CD4-positive, alpha-beta T cell (primary cell): ENCODE measurements around the gene PPARG. TPM values are rescaled to one million over a fixed set of nuclear protein-coding genes. Genes with fewer than 3 reads are reported as not detected.

Source experiments
- ATAC-seq: fragments of 200-7000 bp; cut with Tn5 transposase; one replicate; pipeline ENCODE4 v1.10.0; 2022; ENCODE audit warnings: mild to moderate bottlenecking; ENCODE audit not compliant: poor library complexity
- CTCF ChIA-PET: fragments of 350-600 bp; sonication (Branson Sonifier 250); formaldehyde crosslinking; loops from one replicate; lab custom pipeline; 2021; ENCODE audit warnings: antibody characterized with exemption, inconsistent platforms; lab: Charles Lee
- POLR2A ChIA-PET: fragments of 350-600 bp; sonication (Branson Sonifier 250); formaldehyde crosslinking; loops from one replicate; lab custom pipeline; 2021; ENCODE audit warnings: antibody characterized with exemption, inconsistent platforms; lab: Charles Lee
- DNase-seq, 14 experiments: peaks; one replicate each; pipeline ENCODE4 v3.0.0-alpha.2; 2013 to 2020; ENCODE audit warnings: mixed read lengths in 2 of 14
- H3K27ac ChIP-seq, 2 donors: one replicate each; pipeline versions ENCODE4 v1.5.1 to v1.7.0; 2013; ENCODE audit warnings: low read length in 2 of 2, low read depth in 1 of 2, mild to moderate bottlenecking in 1 of 2
- H3K27me3 ChIP-seq, 2 experiments: 1 replicate in 1 of 2; 2 replicates in 1 of 2; pipeline versions ENCODE4 v1.6.1 to v1.7.0; 2013; ENCODE audit warnings: low read length in 2 of 2, control low read depth in 1 of 2, mild to moderate bottlenecking in 1 of 2, moderate library complexity in 1 of 2; ENCODE audit not compliant: insufficient read depth in 2 of 2, control insufficient read depth in 1 of 2
- H3K36me3 ChIP-seq: one replicate; pipeline ENCODE4 v1.6.1; 2013; ENCODE audit warnings: low read length, control low read depth; ENCODE audit not compliant: insufficient read depth
- H3K4me1 ChIP-seq: one replicate; pipeline ENCODE4 v1.6.1; 2013; ENCODE audit warnings: low read length, control low read depth; ENCODE audit not compliant: insufficient read depth
- H3K4me3 ChIP-seq: one replicate; pipeline ENCODE4 v1.5.1; 2013; ENCODE audit warnings: mild to moderate bottlenecking, low read length, moderate library complexity
- H3K9me3 ChIP-seq, 2 experiments: 1 replicate in 1 of 2; 2 replicates in 1 of 2; pipeline versions ENCODE4 v1.6.1 to v1.7.0; 2013; ENCODE audit warnings: low read length in 2 of 2, mild to moderate bottlenecking in 2 of 2, control low read depth in 1 of 2, moderate library complexity in 1 of 2; ENCODE audit not compliant: control insufficient read depth in 1 of 2, insufficient read depth in 1 of 2
- H3K27ac Mint-ChIP-seq: one replicate; pipeline ENCODE4 v1.8.0; 2020; ENCODE audit warnings: mixed read lengths
- H3K27me3 Mint-ChIP-seq: one replicate; pipeline ENCODE4 v1.8.0; 2021; ENCODE audit warnings: mixed read lengths
- H3K36me3 Mint-ChIP-seq: one replicate; pipeline ENCODE4 v1.8.0; 2021; ENCODE audit warnings: low read depth, mixed read lengths
- H3K4me1 Mint-ChIP-seq: one replicate; pipeline ENCODE4 v1.8.0; 2021; ENCODE audit warnings: low read depth, mixed read lengths
- H3K4me3 Mint-ChIP-seq: one replicate; pipeline ENCODE4 v1.8.0; 2020; ENCODE audit warnings: mild to moderate bottlenecking, mixed read lengths
- H3K9me3 Mint-ChIP-seq: one replicate; pipeline ENCODE4 v1.8.0; 2020; ENCODE audit warnings: mixed read lengths
- CTCF ChIP-seq: fragments of 200-600 bp; IDR thresholded peaks from one replicate; pipeline ENCODE4 v1.8.0; 2022; ENCODE audit warnings: antibody characterized with exemption, mild to moderate bottlenecking
- intact Hi-C, 2 experiments: fragments of 100-400 bp; cut with DNase I in 1 of 2; cut with micrococcal nuclease in 1 of 2; formaldehyde crosslinking; loops; one replicate each; pipeline versions ENCODE4 v1.15.1 to v1.9.0; 2023 to 2025; cut with DNase I, micrococcal nuclease
- total RNA-seq, 174 experiments: library from RNA in 2 of 174; stranded (reverse) in 2 of 174; gene quantifications; one replicate each; pipeline ENCODE4 v1.2.3 and lab custom pipeline; 2021 to 2026

The PPARG gene
- total RNA-seq, 2 experiments from 2014 or later, result 0.27 to 0.75 TPM

- POLR2A ChIA-PET, result no interaction called here
- no peak overlapping the region for H3K4me3 ChIP-seq
- no peak for TF ChIP-seq CTCF
- intact Hi-C loops, result no loop called here
- no peaks in the 10 kb centered on the region for H3K4me1 ChIP-seq
- H3K36me3 ChIP-seq, result no peaks in the 10 kb centered on the region
- no peaks in the 10 kb centered on the region for H3K9me3 ChIP-seq
- ATAC-seq (no peak), DNase-seq (peak in 2 of 14 experiments; percentile 53 to 63)
- H3K27me3 Mint-ChIP-seq, result no peaks in the 10 kb centered on the region
- CTCF ChIA-PET, result no interaction called here
- no peak overlapping the region for H3K27ac ChIP-seq
- no peaks in the 10 kb centered on the region for H3K36me3 Mint-ChIP-seq
- H3K27ac Mint-ChIP-seq, result no peak overlapping the region
- no peaks in the 10 kb centered on the region for H3K4me1 Mint-ChIP-seq
- no peaks in the 10 kb centered on the region for H3K9me3 Mint-ChIP-seq
- H3K4me3 Mint-ChIP-seq, result no peak overlapping the region
- H3K27me3 ChIP-seq, result no peaks in the 10 kb centered on the region
These were observed 68.1 kb downstream of the PPARG start for GRCh38 chr3:12356996-12357395.

GRCh38 chr3:12357456-12357855 is 68.6 kb downstream of the PPARG start:
- Mint-ChIP-seq H3K9me3 (no peaks in the 10 kb centered on the region), H3K27ac (no peak overlapping the region), H3K4me1 (no peaks in the 10 kb centered on the region), H3K4me3 (no peak overlapping the region), H3K36me3 (no peaks in the 10 kb centered on the region), H3K27me3 (no peaks in the 10 kb centered on the region)
- no peak for TF ChIP-seq CTCF
- POLR2A ChIA-PET, result no interaction called here
- Histone ChIP-seq H3K36me3 (no peaks in the 10 kb centered on the region), H3K27me3 (no peaks in the 10 kb centered on the region), H3K27ac (no peak overlapping the region), H3K4me3 (no peak overlapping the region), H3K9me3 (no peaks in the 10 kb centered on the region), H3K4me1 (no peaks in the 10 kb centered on the region)
- CTCF ChIA-PET, result no interaction called here
- intact Hi-C loops, result no loop called here
- no peak for DNase-seq
- ATAC-seq, result no peak

GRCh38 chr3:12363397-12364195 is 74.7 kb downstream of the PPARG start:
- DNase-seq (no peak), ATAC-seq (no peak)
- intact Hi-C loops, result no loop called here
- Histone ChIP-seq H3K27me3 (no peaks in the 10 kb centered on the region), H3K4me1 (no peaks in the 10 kb centered on the region), H3K9me3 (no peaks in the 10 kb centered on the region), H3K27ac (no peak overlapping the region), H3K36me3 (no peaks in the 10 kb centered on the region), H3K4me3 (no peak overlapping the region)
- Mint-ChIP-seq H3K9me3 (no peaks in the 10 kb centered on the region), H3K27ac (no peak overlapping the region), H3K36me3 (no peaks in the 10 kb centered on the region), H3K4me1 (peaks cover 5% of the 10 kb centered on the region), H3K27me3 (no peaks in the 10 kb centered on the region), H3K4me3 (no peak overlapping the region)
- POLR2A ChIA-PET, result no interaction called here
- CTCF ChIA-PET, result no interaction called here
- no peak for TF ChIP-seq CTCF
